PC-9 (cell line): ENCODE data around the gene MSLN.

ENCODE experiments used
- EZH2 ChIP-seq: fragments of 200-600 bp; sonication (generic); IDR thresholded peaks from 2 replicates; pipeline ENCODE4 v1.8.0; 2017; ENCODE audit warnings: antibody characterized with exemption, low read depth
- TF ChIP-seq, protein P1 (sequence below): fragments of 200-600 bp; sonication (generic); conservative IDR thresholded peaks from 2 replicates; pipeline ENCODE4 v1.6.1; 2017; ENCODE audit warnings: mixed run types, antibody characterized with exemption, mild to moderate bottlenecking, moderate library complexity

- TF ChIP-seq, protein P1, sequence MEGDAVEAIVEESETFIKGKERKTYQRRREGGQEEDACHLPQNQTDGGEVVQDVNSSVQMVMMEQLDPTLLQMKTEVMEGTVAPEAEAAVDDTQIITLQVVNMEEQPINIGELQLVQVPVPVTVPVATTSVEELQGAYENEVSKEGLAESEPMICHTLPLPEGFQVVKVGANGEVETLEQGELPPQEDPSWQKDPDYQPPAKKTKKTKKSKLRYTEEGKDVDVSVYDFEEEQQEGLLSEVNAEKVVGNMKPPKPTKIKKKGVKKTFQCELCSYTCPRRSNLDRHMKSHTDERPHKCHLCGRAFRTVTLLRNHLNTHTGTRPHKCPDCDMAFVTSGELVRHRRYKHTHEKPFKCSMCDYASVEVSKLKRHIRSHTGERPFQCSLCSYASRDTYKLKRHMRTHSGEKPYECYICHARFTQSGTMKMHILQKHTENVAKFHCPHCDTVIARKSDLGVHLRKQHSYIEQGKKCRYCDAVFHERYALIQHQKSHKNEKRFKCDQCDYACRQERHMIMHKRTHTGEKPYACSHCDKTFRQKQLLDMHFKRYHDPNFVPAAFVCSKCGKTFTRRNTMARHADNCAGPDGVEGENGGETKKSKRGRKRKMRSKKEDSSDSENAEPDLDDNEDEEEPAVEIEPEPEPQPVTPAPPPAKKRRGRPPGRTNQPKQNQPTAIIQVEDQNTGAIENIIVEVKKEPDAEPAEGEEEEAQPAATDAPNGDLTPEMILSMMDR, result no peak
- TF ChIP-seq EZH2, result no peak
Measured at GRCh38 chr16:726438-727290, 33.9 kb upstream of the MSLN start, which contains the start of the genes CCDC78 and HAGHL.
